MM.1S (cell line): ENCODE data around the gene FOXC1.

Experiments used
- DNase-seq: peaks from one replicate; pipeline ENCODE4 v3.0.0-alpha.2; 2015
- H2AFZ ChIP-seq: fragments of 300-600 bp; sonication (generic); 2 replicates; pipeline ENCODE4 v1.6.0; 2016; ENCODE audit warnings: antibody characterized with exemption, low read length
- H3F3A ChIP-seq: fragments of 300-600 bp; sonication (generic); 2 replicates; pipeline ENCODE4 v1.6.1; 2016; ENCODE audit warnings: mild to moderate bottlenecking, antibody characterized with exemption, low read length, moderate library complexity, mixed read lengths; ENCODE audit not compliant: insufficient read depth
- H3K27ac ChIP-seq: fragments of 300-600 bp; sonication (generic); 2 replicates; pipeline ENCODE4 v1.5.1; 2016; ENCODE audit warnings: mild to moderate bottlenecking, low read length
- H3K27me3 ChIP-seq: fragments of 300-600 bp; sonication (generic); replicated peaks from 2 replicates; pipeline ENCODE4 v1.6.0; 2016; ENCODE audit warnings: low read length; ENCODE audit not compliant: insufficient read depth
- H3K36me3 ChIP-seq: fragments of 300-600 bp; sonication (generic); replicated peaks from 2 replicates; pipeline ENCODE4 v1.6.1; 2016; ENCODE audit warnings: mild to moderate bottlenecking, low read length, mixed read lengths; ENCODE audit not compliant: insufficient read depth
- H3K4me1 ChIP-seq: fragments of 300-600 bp; sonication (generic); 2 replicates; pipeline ENCODE4 v1.6.1; 2016; ENCODE audit warnings: low read length, mixed read lengths
- H3K4me2 ChIP-seq: fragments of 300-600 bp; sonication (generic); 2 replicates; pipeline ENCODE4 v1.6.0; 2016; ENCODE audit warnings: low read depth, low read length
- H3K4me3 ChIP-seq: fragments of 300-600 bp; sonication (generic); 2 replicates; pipeline ENCODE4 v1.5.1; 2016; ENCODE audit warnings: low read length, mixed read lengths
- H3K79me2 ChIP-seq: fragments of 300-600 bp; sonication (generic); 2 replicates; pipeline ENCODE4 v1.6.1; 2016; ENCODE audit warnings: mixed run types, low read length, mixed read lengths
- H3K9ac ChIP-seq: fragments of 300-600 bp; sonication (generic); 2 replicates; pipeline ENCODE4 v1.6.1; 2016; ENCODE audit warnings: low read length, mixed read lengths
- H3K9me2 ChIP-seq: fragments of 300-600 bp; sonication (generic); replicated peaks from 2 replicates; pipeline ENCODE4 v1.6.1; 2016; ENCODE audit warnings: mild to moderate bottlenecking, low read length, mixed read lengths; ENCODE audit not compliant: insufficient read depth
- H3K9me3 ChIP-seq: fragments of 300-600 bp; sonication (generic); replicated peaks from 2 replicates; pipeline ENCODE4 v1.6.1; 2016; ENCODE audit warnings: mild to moderate bottlenecking, low read length, mixed read lengths; ENCODE audit not compliant: insufficient read depth
- H4K20me1 ChIP-seq: fragments of 300-600 bp; sonication (generic); 2 replicates; pipeline ENCODE4 v1.6.1; 2016; ENCODE audit warnings: mild to moderate bottlenecking, low read length, moderate library complexity, mixed read lengths; ENCODE audit not compliant: insufficient read depth
- CTCF ChIP-seq: fragments of 300-600 bp; sonication (generic); IDR thresholded peaks from 2 replicates; pipeline ENCODE4 v1.5.1; 2016; ENCODE audit warnings: antibody characterized with exemption, low read length, mixed read lengths
- EZH2 ChIP-seq: fragments of 300-600 bp; sonication (generic); optimal IDR thresholded peaks from 2 replicates; pipeline ENCODE3; 2017; ENCODE audit warnings: low read depth, mild to moderate bottlenecking, antibody characterized with exemption, low read length, mixed read lengths
- EZH2phosphoT487 ChIP-seq: fragments of 300-600 bp; sonication (generic); IDR thresholded peaks from 2 replicates; pipeline ENCODE4 v1.6.1; 2018; ENCODE audit warnings: antibody characterized with exemption, low read length

FOXC1 gene

GRCh38 chr6:1593286-1593957, 16.3 kb upstream of the FOXC1 start:
- no peak overlapping the region for H3K4me3 ChIP-seq

DNA sequence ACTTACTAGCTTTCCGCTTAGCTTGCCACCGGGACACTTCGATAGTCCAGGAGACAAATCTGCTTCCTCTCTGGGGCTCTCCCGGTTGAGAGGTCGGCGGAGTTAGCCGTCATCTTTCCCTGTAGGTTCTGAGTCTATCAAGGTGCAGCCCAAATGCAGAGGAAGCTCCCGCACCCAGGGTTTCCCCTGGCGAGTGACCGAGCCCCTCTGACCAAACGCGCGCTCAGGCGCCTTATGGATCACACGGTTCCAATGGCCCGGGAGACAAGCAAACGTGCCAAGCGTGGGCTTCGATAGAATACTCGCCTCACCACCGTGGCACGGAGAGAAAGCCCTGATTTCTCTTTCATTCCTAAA, 15.8 kb upstream of the FOXC1 start:
- H4K20me1 ChIP-seq: no peaks in the 10 kb centered on the region
- H3K9me3 ChIP-seq: no peaks in the 10 kb centered on the region
- H3K36me3 ChIP-seq: no peaks in the 10 kb centered on the region
- H3K4me2 ChIP-seq: no peak overlapping the region
- H3K4me1 ChIP-seq: no peaks in the 10 kb centered on the region
- no peaks in the 10 kb centered on the region for H3K9me2 ChIP-seq
- no peak overlapping the region for H2AFZ ChIP-seq
- peaks cover 16% of the 10 kb centered on the region; the same call in 1 of the 2 replicates for H3K27me3 ChIP-seq
- H3K27ac ChIP-seq: no peak overlapping the region
- no peaks in the 10 kb centered on the region for H3F3A ChIP-seq
- H3K79me2 ChIP-seq: no peaks in the 10 kb centered on the region
- no peak overlapping the region for H3K9ac ChIP-seq
- H3K4me3 ChIP-seq: no peak overlapping the region
- no peak for TF ChIP-seq EZH2phosphoT487
- TF ChIP-seq EZH2: no peak
- TF ChIP-seq CTCF: no peak
- DNase-seq: no peak

More at GRCh38 chr6:1593286-1593957, 16.3 kb upstream of the FOXC1 start:
- no peak for DNase-seq
- Histone ChIP-seq H3K36me3 (no peaks in the 10 kb centered on the region), H3K27me3 (peaks cover 16% of the 10 kb centered on the region; the same call in 1 of the 2 replicates), H4K20me1 (no peaks in the 10 kb centered on the region), H3K9me2 (no peaks in the 10 kb centered on the region), H3K9ac (no peak overlapping the region), H3K4me2 (no peak overlapping the region), H2AFZ (no peak overlapping the region), H3K79me2 (no peaks in the 10 kb centered on the region), H3K27ac (no peak overlapping the region), H3F3A (no peaks in the 10 kb centered on the region), H3K4me1 (no peaks in the 10 kb centered on the region), H3K9me3 (no peaks in the 10 kb centered on the region)
- no peak for TF ChIP-seq EZH2phosphoT487
- no peak for TF ChIP-seq CTCF
- no peak for TF ChIP-seq EZH2

- Histone ChIP-seq H2AFZ (no peak overlapping the region), H3K4me1 (no peaks in the 10 kb centered on the region), H3K36me3 (no peaks in the 10 kb centered on the region), H3K9me2 (no peaks in the 10 kb centered on the region), H4K20me1 (no peaks in the 10 kb centered on the region), H3K9ac (no peak overlapping the region), H3K79me2 (no peaks in the 10 kb centered on the region), H3F3A (no peaks in the 10 kb centered on the region), H3K4me3 (no peak overlapping the region), H3K27ac (no peak overlapping the region), H3K27me3 (peaks cover 16% of the 10 kb centered on the region; the same call in 1 of the 2 replicates), H3K4me2 (no peak overlapping the region), H3K9me3 (no peaks in the 10 kb centered on the region)
- DNase-seq: no peak
- TF ChIP-seq CTCF (no peak), EZH2 (no peak), EZH2phosphoT487 (no peak)
Measured at GRCh38 chr6:1594445-1595200, 15.1 kb upstream of the FOXC1 start.
